SK-N-SH treated with all-trans-retinoic acid at 6 μM for 48 hours (cell line): ENCODE results near the gene TEX54.

Experiments
- ATAC-seq: fragments of 200-7000 bp; cut with Tn5 transposase; 3 replicates; pipeline ENCODE4 v1.9.1; 2020; ENCODE audit warnings: mild to moderate bottlenecking, moderate library complexity
- ARNTL ChIP-seq: fragments of 450-650 bp; formaldehyde crosslinking; IDR thresholded peaks from 2 replicates; pipeline ENCODE4 v1.5.0; 2020; ENCODE audit warnings: low read depth, mild to moderate bottlenecking, moderate library complexity, borderline replicate concordance
- BACH2 ChIP-seq: fragments of 250-450 bp; sonication (Bioruptor Pico); IDR thresholded peaks from 2 replicates; pipeline ENCODE4 v1.9.0; 2021; ENCODE audit warnings: mild to moderate bottlenecking, borderline replicate concordance
- CSDC2 ChIP-seq: fragments of 250-450 bp; sonication (Bioruptor Pico); IDR thresholded peaks from 2 replicates; pipeline ENCODE4 v1.5.0; 2020; ENCODE audit warnings: mild to moderate bottlenecking, moderate library complexity
- ESRRG ChIP-seq: fragments of 250-450 bp; sonication (Bioruptor Pico); IDR thresholded peaks from 2 replicates; pipeline ENCODE4 v1.6.1; 2021; ENCODE audit warnings: mild to moderate bottlenecking
- GLIS3 ChIP-seq: fragments of 250-450 bp; sonication (Bioruptor Pico); IDR thresholded peaks from 2 replicates; pipeline ENCODE4 v1.5.0; 2020; ENCODE audit warnings: mild to moderate bottlenecking, moderate library complexity
- ISL1 ChIP-seq: fragments of 250-450 bp; sonication (Bioruptor Pico); IDR thresholded peaks from 2 replicates; pipeline ENCODE4 v2.1.2; 2022; ENCODE audit warnings: mild to moderate bottlenecking, moderate library complexity
- OSR1 ChIP-seq: fragments of 250-450 bp; sonication (Bioruptor Pico); IDR thresholded peaks from 2 replicates; pipeline ENCODE4 v1.8.0; 2022; ENCODE audit warnings: moderate library complexity, mild to moderate bottlenecking, inconsistent platforms
- PPARA ChIP-seq: fragments of 250-450 bp; sonication (Bioruptor Pico); IDR thresholded peaks from 2 replicates; pipeline ENCODE4 v1.5.0; 2020; ENCODE audit warnings: mild to moderate bottlenecking, borderline replicate concordance
- SNAI2 ChIP-seq: fragments of 250-450 bp; sonication (Bioruptor Pico); IDR thresholded peaks from 2 replicates; pipeline ENCODE4 v1.5.0; 2020; ENCODE audit warnings: mild to moderate bottlenecking, moderate library complexity
- TCF4 ChIP-seq: fragments of 250-450 bp; sonication (Bioruptor Pico); IDR thresholded peaks from 2 replicates; pipeline ENCODE4 v1.8.0; 2021; ENCODE audit warnings: mild to moderate bottlenecking, moderate library complexity, borderline replicate concordance
- TOX ChIP-seq: fragments of 250-450 bp; sonication (Bioruptor Pico); IDR thresholded peaks from 2 replicates; pipeline ENCODE4 v1.8.0; 2021; ENCODE audit warnings: mild to moderate bottlenecking, moderate library complexity, borderline replicate concordance
- ZC3H10 ChIP-seq: fragments of 250-450 bp; sonication (Bioruptor Pico); IDR thresholded peaks from 2 replicates; pipeline ENCODE4 v1.5.1; 2021; ENCODE audit warnings: mild to moderate bottlenecking, moderate library complexity
- ZFP3 ChIP-seq: fragments of 250-450 bp; sonication (Bioruptor Pico); IDR thresholded peaks from 2 replicates; pipeline ENCODE4 v1.5.0; 2020; ENCODE audit warnings: mild to moderate bottlenecking, moderate library complexity
- ZFP30 ChIP-seq: fragments of 450-650 bp; formaldehyde crosslinking; IDR thresholded peaks from 2 replicates; pipeline ENCODE4 v1.5.0; 2022; ENCODE audit warnings: mild to moderate bottlenecking, moderate library complexity
- ZNF70 ChIP-seq: fragments of 450-650 bp; formaldehyde crosslinking; IDR thresholded peaks from 2 replicates; pipeline ENCODE4 v1.5.0; 2020; ENCODE audit warnings: mild to moderate bottlenecking, moderate library complexity
- ZNF8 ChIP-seq: fragments of 450-650 bp; formaldehyde crosslinking; IDR thresholded peaks from 2 replicates; pipeline ENCODE4 v1.5.0; 2020; ENCODE audit warnings: mild to moderate bottlenecking, moderate library complexity
- TF ChIP-seq, protein P1 (sequence below): fragments of 250-450 bp; sonication (Bioruptor Pico); IDR thresholded peaks from 2 replicates; pipeline ENCODE4 v1.5.1; 2021; ENCODE audit warnings: mild to moderate bottlenecking, moderate library complexity
- TF ChIP-seq, protein P2 (sequence below): fragments of 250-450 bp; sonication (Bioruptor Pico); IDR thresholded peaks from 2 replicates; pipeline ENCODE4 v1.8.0; 2021; ENCODE audit warnings: low read depth, mild to moderate bottlenecking, moderate library complexity, borderline replicate concordance
- TF ChIP-seq, protein P3 (sequence below): fragments of 250-450 bp; sonication (Bioruptor Pico); IDR thresholded peaks from 2 replicates; pipeline ENCODE4 v1.5.0; 2020; ENCODE audit warnings: mild to moderate bottlenecking, moderate library complexity

Gene TEX54

DNA sequence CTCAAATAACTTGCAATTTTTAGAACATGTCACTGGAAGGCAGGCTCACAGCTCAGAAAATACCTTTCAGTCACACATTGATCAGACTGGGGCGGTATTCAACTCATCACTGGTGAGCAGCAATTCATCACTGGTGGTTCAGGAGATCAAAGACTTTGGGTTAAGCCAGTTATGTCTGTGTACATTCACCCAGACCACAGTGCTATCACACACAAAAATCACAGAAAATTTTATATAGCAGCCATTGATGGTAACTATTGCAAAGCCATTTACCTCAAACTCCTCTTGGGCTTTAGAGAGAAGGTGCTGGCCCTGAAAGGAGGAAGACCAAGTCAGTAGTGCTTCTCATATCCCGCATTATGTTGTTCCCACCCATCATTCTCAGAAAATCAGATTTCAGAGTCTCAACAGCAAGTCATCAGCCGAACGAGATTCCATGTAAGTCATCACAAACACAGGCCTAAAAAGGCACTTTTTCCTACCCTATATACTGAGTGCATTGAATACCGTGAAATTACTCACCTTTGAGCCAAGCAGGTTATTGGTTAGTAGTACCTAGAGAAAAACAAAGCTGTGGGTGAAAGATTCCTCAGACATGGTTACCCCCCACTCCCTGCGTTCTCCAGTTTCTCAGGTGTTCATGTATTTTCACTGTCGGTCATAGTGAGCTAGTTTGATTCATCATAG lies 20.8 kb upstream of the TEX54 start:
- no peak for ATAC-seq
- TF ChIP-seq TCF4, result no peak
- no peak for TF ChIP-seq ZNF8
- no peak for TF ChIP-seq ESRRG

DNA sequence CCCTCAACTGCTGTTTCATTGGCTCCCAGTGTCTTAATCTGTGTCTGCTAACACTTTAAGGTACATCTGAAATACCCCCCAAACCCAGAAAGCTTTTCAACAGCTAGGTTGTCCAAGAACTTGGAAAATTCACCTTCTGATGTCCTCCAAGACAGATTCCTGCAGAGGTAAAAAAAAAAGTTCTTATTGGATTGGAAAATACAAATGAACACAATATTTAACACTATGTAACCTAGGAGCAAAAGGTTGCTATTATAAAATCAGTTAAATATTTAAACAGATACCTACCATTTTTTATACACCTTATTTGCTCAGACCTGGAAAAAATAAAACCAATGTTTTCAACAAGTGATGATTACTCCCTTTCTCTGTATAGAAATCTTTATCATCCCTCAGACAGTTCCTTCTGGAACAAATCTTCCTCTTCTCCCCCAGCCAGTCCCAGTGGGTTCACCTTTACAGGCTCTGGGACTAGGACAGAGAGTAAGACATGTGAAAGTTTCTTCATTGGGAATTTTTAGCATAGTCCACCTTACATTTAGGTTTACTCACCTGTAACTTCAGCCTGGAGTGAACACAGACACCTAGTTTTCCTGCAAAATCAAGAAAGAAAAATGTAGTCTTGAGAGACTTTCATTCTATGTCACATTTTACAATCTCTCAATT lies 20.0 kb upstream of the TEX54 start:
- no peak for ATAC-seq
- TF ChIP-seq ZNF70 (CRISPR knock-in tag) (no peak), ZFP30 (CRISPR knock-in tag) (no peak)
- TF ChIP-seq, protein P1, sequence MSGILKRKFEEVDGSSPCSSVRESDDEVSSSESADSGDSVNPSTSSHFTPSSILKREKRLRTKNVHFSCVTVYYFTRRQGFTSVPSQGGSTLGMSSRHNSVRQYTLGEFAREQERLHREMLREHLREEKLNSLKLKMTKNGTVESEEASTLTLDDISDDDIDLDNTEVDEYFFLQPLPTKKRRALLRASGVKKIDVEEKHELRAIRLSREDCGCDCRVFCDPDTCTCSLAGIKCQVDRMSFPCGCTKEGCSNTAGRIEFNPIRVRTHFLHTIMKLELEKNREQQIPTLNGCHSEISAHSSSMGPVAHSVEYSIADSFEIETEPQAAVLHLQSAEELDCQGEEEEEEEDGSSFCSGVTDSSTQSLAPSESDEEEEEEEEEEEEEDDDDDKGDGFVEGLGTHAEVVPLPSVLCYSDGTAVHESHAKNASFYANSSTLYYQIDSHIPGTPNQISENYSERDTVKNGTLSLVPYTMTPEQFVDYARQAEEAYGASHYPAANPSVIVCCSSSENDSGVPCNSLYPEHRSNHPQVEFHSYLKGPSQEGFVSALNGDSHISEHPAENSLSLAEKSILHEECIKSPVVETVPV, result no peak

DNA sequence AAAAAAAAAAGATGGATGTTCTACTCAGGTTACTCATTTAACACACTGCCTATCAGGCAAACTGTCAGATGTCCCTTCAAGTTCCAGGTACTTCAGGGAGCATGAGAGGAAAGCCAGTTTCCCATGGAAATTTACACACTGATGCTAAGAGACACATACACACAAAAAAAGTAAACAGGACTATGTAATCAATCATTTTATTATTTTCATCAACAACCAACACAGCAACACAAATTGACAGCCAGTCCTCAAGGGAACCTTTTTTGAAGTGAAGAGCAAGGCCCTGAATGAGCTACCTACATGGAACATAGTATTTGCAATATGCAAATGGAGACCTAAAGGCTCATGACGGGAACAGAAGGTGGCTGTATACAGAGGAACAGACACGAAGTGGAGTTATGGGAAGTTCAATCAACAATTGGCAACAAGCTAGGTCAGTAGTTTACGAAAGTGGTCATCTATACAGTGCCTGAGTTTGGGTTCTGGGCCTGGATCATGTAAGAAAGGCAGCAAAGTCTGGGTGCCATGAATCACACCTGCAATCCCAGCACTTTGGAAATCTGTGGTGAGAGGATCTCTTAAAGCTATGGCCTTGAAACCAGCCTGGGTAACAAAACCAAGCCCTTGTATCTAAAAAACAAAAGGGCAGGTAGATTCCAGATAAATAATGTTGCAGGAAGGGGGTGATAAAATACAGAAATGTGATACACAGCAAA lies 19.3 kb upstream of the TEX54 start:
- no peak for TF ChIP-seq ZFP3
- TF ChIP-seq TOX, result no peak
- TF ChIP-seq ARNTL (CRISPR knock-in tag), result no peak
- no peak for TF ChIP-seq PPARA (CRISPR knock-in tag)
- no peak for TF ChIP-seq TCF4
- no peak for TF ChIP-seq ESRRG
- no peak for TF ChIP-seq SNAI2
- no peak for TF ChIP-seq GLIS3 (CRISPR knock-in tag)
- no peak for TF ChIP-seq ZFP30 (CRISPR knock-in tag)
- no peak for TF ChIP-seq ZC3H10 (CRISPR knock-in tag)
- no peak for TF ChIP-seq OSR1 (CRISPR knock-in tag)
- no peak for ATAC-seq

DNA sequence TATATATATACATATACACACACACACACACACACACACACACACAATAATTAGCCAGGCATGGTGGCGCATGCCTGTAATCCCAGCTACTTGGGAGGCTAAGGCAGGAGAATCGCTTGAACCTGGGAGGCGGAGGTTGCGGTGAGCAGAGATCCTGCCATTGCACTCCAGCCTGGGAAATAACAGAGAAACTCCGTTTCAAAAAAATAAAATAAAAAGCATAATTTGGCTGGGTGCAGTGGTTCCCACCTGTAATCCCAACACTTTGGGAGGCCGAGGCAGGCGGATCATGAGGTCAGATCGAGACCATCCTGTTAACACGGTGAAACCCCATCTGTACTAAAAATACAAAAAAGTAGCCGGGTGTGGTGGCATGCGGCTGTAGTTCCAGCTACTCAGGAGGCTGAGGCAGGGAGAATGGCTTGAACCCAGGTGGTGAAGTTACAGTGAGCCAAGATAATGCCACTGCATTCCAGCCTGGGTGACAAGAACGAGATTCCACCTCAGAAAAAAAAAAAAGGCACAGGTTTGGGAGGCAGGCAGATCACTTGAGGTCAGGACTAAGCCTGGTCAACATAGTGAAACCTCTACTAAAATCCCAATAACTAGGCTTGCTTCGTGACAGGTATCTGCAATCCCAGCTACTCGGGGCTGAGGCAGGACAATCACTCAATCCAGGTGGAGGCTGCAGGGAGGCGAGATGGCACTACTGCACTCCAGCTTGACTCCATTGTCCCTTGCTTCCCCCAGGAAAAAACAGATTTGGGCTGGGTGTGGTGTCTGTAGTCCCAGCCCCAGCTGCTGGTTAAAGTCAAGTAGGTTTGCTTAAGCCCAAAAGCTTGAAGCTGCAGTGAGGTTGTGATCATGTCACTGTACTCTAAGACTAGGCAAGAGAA lies 18.5 kb upstream of the TEX54 start:
- ATAC-seq, result no peak
- TF ChIP-seq CSDC2 (CRISPR knock-in tag) (no peak), PPARA (CRISPR knock-in tag) (no peak), BACH2 (CRISPR knock-in tag) (no peak), ZNF8 (no peak)
- TF ChIP-seq, protein P2, sequence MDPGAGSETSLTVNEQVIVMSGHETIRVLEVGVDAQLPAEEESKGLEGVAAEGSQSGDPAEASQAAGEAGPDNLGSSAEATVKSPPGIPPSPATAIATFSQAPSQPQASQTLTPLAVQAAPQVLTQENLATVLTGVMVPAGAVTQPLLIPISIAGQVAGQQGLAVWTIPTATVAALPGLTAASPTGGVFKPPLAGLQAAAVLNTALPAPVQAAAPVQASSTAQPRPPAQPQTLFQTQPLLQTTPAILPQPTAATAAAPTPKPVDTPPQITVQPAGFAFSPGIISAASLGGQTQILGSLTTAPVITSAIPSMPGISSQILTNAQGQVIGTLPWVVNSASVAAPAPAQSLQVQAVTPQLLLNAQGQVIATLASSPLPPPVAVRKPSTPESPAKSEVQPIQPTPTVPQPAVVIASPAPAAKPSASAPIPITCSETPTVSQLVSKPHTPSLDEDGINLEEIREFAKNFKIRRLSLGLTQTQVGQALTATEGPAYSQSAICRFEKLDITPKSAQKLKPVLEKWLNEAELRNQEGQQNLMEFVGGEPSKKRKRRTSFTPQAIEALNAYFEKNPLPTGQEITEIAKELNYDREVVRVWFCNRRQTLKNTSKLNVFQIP (CRISPR knock-in tag), result no peak

DNA sequence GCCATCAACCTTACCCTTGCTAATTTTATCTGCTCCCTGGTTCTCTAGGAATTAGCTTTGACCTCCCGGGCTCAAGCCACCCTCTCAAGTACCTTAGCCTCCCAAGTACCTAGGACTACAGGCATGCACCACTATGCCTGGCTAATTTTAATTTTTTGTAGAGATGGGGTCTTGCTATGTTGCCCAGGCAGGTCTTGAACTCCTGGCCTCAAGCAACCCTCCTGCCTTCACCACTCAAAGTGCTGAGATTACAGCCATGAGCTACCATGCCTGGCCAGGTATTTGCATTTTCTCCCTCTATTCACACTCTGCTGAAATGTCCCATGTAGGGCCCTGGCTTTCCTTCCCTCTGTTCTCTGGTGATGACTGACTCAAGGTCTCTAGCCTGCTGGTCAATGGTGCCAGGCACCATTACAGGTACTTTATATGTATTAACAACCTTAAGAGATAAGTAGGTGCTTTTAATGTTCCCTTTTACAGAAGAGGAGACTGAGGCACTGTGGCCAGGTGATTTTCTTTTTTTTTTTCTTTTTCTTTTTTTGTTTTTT lies 15.2 kb upstream of the TEX54 start:
- no peak for ATAC-seq
- TF ChIP-seq ARNTL (CRISPR knock-in tag), result no peak

DNA sequence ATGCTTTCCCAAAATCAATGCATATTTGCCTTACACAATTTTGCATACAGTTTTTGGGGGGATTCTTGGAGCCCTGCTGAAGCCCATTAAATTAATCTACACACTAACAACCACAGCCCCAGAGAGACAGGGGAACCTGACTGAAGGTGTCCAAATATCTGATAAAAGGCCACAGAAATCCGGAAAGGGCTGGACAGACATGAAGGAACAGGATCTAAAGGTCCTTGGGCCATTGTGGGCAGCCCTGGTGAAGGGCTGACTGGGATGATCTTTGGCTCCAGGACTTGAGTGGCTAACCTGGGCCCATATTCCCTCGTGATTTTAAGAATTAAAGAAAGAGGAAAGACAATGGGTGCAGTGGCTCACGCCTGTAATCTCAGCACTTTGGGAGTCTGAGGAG lies 13.5 kb upstream of the TEX54 start:
- no peak for ATAC-seq
- no peak for TF ChIP-seq TOX
- no peak for TF ChIP-seq ZFP3
- no peak for TF ChIP-seq CSDC2 (CRISPR knock-in tag)
- TF ChIP-seq ISL1, result no peak
- TF ChIP-seq, protein P3, sequence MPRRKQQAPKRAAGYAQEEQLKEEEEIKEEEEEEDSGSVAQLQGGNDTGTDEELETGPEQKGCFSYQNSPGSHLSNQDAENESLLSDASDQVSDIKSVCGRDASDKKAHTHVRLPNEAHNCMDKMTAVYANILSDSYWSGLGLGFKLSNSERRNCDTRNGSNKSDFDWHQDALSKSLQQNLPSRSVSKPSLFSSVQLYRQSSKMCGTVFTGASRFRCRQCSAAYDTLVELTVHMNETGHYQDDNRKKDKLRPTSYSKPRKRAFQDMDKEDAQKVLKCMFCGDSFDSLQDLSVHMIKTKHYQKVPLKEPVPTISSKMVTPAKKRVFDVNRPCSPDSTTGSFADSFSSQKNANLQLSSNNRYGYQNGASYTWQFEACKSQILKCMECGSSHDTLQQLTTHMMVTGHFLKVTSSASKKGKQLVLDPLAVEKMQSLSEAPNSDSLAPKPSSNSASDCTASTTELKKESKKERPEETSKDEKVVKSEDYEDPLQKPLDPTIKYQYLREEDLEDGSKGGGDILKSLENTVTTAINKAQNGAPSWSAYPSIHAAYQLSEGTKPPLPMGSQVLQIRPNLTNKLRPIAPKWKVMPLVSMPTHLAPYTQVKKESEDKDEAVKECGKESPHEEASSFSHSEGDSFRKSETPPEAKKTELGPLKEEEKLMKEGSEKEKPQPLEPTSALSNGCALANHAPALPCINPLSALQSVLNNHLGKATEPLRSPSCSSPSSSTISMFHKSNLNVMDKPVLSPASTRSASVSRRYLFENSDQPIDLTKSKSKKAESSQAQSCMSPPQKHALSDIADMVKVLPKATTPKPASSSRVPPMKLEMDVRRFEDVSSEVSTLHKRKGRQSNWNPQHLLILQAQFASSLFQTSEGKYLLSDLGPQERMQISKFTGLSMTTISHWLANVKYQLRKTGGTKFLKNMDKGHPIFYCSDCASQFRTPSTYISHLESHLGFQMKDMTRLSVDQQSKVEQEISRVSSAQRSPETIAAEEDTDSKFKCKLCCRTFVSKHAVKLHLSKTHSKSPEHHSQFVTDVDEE (CRISPR knock-in tag), result no peak
- TF ChIP-seq, protein P1, result no peak
- no peak for TF ChIP-seq ZNF70 (CRISPR knock-in tag)
- no peak for TF ChIP-seq OSR1 (CRISPR knock-in tag)
- TF ChIP-seq, protein P2 (CRISPR knock-in tag), result no peak
- no peak for TF ChIP-seq BACH2 (CRISPR knock-in tag)
- no peak for TF ChIP-seq ESRRG
- TF ChIP-seq ZC3H10 (CRISPR knock-in tag), result no peak
- TF ChIP-seq ZNF8, result no peak
- no peak for TF ChIP-seq PPARA (CRISPR knock-in tag)
